IPS DF 6.9 (cell line): ENCODE results near the gene SMG9.
"Not testable (repeated sequence)": the region's sequence is repeated elsewhere in the genome, so short reads cannot be mapped to it uniquely, and the experiment has no call there.

Source experiments
- DNase-seq: peaks from one replicate; pipeline ENCODE4 v3.0.0-alpha.2; 2013; ENCODE audit warnings: low read depth, low spot score
- H3K27ac ChIP-seq: one replicate; pipeline ENCODE4 v1.5.1; 2013; ENCODE audit warnings: low read length, control low read depth
- H3K27me3 ChIP-seq: 2 replicates; pipeline ENCODE4 v1.6.1; 2013; ENCODE audit warnings: mild to moderate bottlenecking, low read length; ENCODE audit not compliant: control insufficient read depth, insufficient read depth
- H3K36me3 ChIP-seq: 2 replicates; pipeline ENCODE4 v1.6.1; 2013; ENCODE audit warnings: low read length; ENCODE audit not compliant: control insufficient read depth, insufficient read depth
- H3K4me1 ChIP-seq: 2 replicates; pipeline ENCODE4 v1.6.1; 2013; ENCODE audit warnings: low read length; ENCODE audit not compliant: control insufficient read depth, insufficient read depth
- H3K4me3 ChIP-seq: 2 replicates; pipeline ENCODE4 v1.5.1; 2013; ENCODE audit warnings: mild to moderate bottlenecking, low read length
- H3K9me3 ChIP-seq: 2 replicates; pipeline ENCODE4 v1.6.1; 2013; ENCODE audit warnings: low read length, inconsistent platforms; ENCODE audit not compliant: control insufficient read depth, insufficient read depth
- WGBS: extraction: QIAGEN DNeasy Blood & Tissue Kit; methylation state at CpG from one replicate; pipeline ENCODE4 v1.1.7; 2013; ENCODE audit warnings: mixed read lengths, missing lambda C conversion rate; ENCODE audit not compliant: insufficient read length, insufficient coverage; 5-methylcytosine and 5-hydroxymethylcytosine counted together

The SMG9 gene

DNA sequence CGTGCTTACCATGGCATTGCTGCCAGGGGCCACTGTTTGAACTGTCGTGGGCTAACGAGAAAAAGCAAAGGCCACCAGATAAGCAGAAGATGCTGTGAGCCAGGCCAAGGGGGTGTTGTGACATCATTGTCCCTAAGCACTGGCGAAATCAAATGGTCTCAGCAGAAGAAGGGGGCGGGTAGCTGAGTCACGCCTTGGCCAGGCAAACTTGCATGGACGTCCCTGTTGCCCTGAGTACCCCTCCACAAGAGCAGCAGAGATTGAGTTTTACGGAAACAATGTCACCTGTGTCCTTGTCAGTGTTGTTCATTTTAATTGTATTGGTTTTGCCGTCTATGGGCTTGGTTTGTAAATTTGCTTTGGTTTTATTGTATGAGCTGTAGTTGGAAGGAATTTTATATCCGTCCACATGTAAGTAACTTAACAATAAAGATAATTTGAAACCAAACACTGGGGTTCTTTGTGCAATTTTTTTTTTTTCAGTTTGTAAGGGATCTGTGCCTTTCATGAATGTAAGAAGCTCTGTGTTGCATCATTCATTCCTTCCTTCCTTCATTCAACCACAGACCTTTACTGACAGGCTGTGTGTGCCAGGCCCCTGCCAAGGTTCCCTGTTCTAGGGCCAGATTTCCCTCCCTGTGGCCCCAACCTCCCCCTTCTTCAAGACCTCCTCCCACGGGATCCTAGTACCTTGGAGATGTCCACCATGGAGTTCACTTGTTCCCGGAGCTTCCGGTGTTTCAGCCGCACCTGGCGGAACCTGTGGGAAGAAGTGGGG is 13.7 kb upstream of the SMG9 start:
- Histone ChIP-seq H3K27ac (no peak overlapping the region), H3K36me3 (no peaks in the 10 kb centered on the region), H3K9me3 (no peaks in the 10 kb centered on the region), H3K4me3 (no peak overlapping the region), H3K27me3 (peaks cover 7% of the 10 kb centered on the region; the same call in 1 of the 2 replicates), H3K4me1 (no peaks in the 10 kb centered on the region; the same call in 1 of the 2 replicates)
- no CpG with 5 or more reads among the region's 15 CpGs for WGBS
- DNase-seq: no peak

- Histone ChIP-seq H3K4me3 (no peak overlapping the region), H3K27ac (no peak overlapping the region), H3K4me1 (no peaks in the 10 kb centered on the region; the same call in 1 of the 2 replicates), H3K36me3 (no peaks in the 10 kb centered on the region), H3K27me3 (peaks cover under 1% of the 10 kb centered on the region; the same call in 1 of the 2 replicates), H3K9me3 (no peaks in the 10 kb centered on the region)
- DNase-seq: no peak
- WGBS: no CpG with 5 or more reads among the region's 1 CpG
Observed at GRCh38 chr19:43767818-43768217, 13.1 kb upstream of the SMG9 start.

DNA sequence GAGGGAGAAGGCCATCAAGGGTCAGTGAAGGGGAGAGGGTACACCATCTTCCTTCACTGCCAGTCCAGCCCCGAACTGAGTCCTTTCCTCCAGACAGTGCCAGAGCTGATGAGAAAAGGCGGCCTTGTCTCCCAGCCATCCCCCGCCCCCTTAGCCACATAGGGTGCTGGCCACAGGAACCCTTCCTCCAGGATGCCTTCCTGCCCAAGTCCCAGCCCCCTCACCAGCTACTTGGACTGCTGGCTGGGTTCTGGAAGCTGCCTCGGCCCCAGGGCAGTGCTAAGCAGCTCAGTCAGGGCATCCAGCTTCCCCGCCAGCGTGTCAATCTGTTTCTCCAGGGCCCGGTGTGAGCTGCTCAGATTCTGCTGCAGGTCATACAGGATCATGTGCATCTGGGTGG is 12.6 kb upstream of the SMG9 start:
- no peaks in the 10 kb centered on the region for H3K27me3 ChIP-seq
- no peaks in the 10 kb centered on the region for H3K9me3 ChIP-seq
- H3K4me3 ChIP-seq: no peak overlapping the region
- WGBS: no CpG with 5 or more reads among the region's 7 CpGs
- H3K36me3 ChIP-seq: no peaks in the 10 kb centered on the region
- no peak for DNase-seq
- no peak overlapping the region for H3K27ac ChIP-seq
- no peaks in the 10 kb centered on the region; the same call in 1 of the 2 replicates for H3K4me1 ChIP-seq

GRCh38 chr19:43766755-43767043 is 11.9 kb upstream of the SMG9 start:
- WGBS: no CpG with 5 or more reads among the region's 4 CpGs
- H3K9me3 ChIP-seq: no peaks in the 10 kb centered on the region
- H3K4me3 ChIP-seq: no peak overlapping the region
- no peaks in the 10 kb centered on the region; the same call in 1 of the 2 replicates for H3K4me1 ChIP-seq
- DNase-seq: no peak
- no peaks in the 10 kb centered on the region for H3K27me3 ChIP-seq
- no peaks in the 10 kb centered on the region for H3K36me3 ChIP-seq
- H3K27ac ChIP-seq: no peak overlapping the region

DNA sequence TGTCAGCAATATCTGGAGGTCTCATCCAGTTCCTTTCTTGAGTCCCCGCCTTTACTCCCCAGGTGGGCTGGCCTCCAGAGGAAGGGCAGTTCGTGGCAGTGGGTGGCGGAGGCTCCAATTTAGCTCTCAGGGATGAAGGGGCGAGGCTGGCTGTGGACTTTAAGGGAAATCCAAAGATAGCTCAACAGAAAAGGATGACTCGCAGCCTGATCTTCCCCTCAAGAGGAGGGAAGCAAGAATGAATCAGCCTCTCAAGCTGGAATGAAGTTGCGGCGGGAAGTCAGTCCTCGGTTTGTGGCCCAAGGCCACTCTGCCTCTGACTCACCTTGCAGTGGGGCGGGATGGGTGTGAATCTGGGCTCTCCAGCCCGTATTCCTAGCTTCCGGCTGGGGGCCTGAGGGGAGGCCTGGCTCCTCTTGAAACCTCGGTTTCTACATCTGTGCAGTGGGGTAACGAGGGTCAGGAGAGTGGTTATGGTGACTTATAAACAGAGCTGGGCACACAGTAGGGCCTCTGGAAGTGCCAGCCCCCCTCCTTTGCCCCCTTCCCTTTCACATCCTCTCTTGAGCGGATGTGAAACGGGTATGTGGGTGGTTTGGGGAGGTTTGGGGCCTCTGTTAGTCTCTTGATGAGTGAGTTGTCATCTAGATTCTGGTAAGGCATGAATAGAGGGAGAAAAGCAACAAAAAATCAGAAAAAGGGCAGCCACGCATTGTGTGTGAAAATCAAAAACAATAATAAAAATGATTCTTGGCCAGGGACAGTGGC is 10.5 kb upstream of the SMG9 start:
- no peaks in the 10 kb centered on the region for H3K27me3 ChIP-seq
- H3K4me3 ChIP-seq: no peak overlapping the region
- no peaks in the 10 kb centered on the region for H3K36me3 ChIP-seq
- no CpG with 5 or more reads among the region's 16 CpGs for WGBS
- H3K9me3 ChIP-seq: no peaks in the 10 kb centered on the region
- DNase-seq: no peak
- H3K4me1 ChIP-seq: no peaks in the 10 kb centered on the region; the same call in 1 of the 2 replicates
- no peak overlapping the region for H3K27ac ChIP-seq

- not testable (repeated sequence) for H3K4me1 ChIP-seq, H3K27me3 ChIP-seq, H3K36me3 ChIP-seq, H3K9me3 ChIP-seq, DNase-seq, H3K27ac ChIP-seq, H3K4me3 ChIP-seq
- whole genome bisulfite sequencing: no CpG with 5 or more reads among the region's 8 CpGs
Observed at GRCh38 chr19:43764684-43765083, 9.9 kb upstream of the SMG9 start.

DNA sequence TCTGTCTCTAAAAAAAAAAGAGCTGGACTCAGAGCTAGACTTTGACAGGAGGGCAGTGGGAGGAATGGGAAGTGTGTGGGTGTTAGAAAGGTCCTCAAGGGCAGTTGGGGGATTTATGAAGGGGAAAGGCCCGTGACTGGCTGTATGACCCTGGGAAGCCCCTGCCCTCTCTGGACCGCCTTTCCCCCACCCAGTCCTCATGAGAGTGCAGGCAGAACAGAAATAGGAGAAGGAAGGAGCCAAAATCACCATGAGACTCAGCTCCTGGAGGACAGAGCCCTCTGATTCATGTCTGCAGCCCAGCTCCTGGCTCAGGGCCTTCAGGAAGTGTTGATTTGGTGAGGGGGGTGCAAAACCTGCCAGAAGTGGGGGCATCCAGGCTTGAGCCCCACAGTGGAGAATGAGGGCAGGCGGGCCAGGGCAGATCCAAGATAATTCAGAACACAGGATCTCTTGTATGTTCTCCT is 8.7 kb upstream of the SMG9 start:
- no peak for DNase-seq
- H3K9me3 ChIP-seq: no peaks in the 10 kb centered on the region
- H3K4me1 ChIP-seq: no peaks in the 10 kb centered on the region; the same call in 1 of the 2 replicates
- WGBS: no CpG with 5 or more reads among the region's 3 CpGs
- no peaks in the 10 kb centered on the region for H3K27me3 ChIP-seq
- H3K27ac ChIP-seq: no peak overlapping the region
- H3K4me3 ChIP-seq: no peak overlapping the region
- H3K36me3 ChIP-seq: no peaks in the 10 kb centered on the region

- WGBS: no CpG with 5 or more reads among the region's 3 CpGs
- Histone ChIP-seq H3K27me3 (no peaks in the 10 kb centered on the region), H3K4me1 (no peaks in the 10 kb centered on the region; the same call in 1 of the 2 replicates), H3K9me3 (no peaks in the 10 kb centered on the region), H3K36me3 (no peaks in the 10 kb centered on the region), H3K27ac (no peak overlapping the region), H3K4me3 (no peak overlapping the region)
- no peak for DNase-seq
Observed at GRCh38 chr19:43762814-43763213, 8.1 kb upstream of the SMG9 start.

GRCh38 chr19:43760941-43761340 is 6.2 kb upstream of the SMG9 start:
- Histone ChIP-seq H3K9me3 (no peaks in the 10 kb centered on the region), H3K4me3 (no peak overlapping the region), H3K36me3 (no peaks in the 10 kb centered on the region), H3K4me1 (no peaks in the 10 kb centered on the region; the same call in 1 of the 2 replicates), H3K27ac (no peak overlapping the region), H3K27me3 (no peaks in the 10 kb centered on the region)
- no CpG with 5 or more reads among the region's 4 CpGs for WGBS
- no peak for DNase-seq

DNA sequence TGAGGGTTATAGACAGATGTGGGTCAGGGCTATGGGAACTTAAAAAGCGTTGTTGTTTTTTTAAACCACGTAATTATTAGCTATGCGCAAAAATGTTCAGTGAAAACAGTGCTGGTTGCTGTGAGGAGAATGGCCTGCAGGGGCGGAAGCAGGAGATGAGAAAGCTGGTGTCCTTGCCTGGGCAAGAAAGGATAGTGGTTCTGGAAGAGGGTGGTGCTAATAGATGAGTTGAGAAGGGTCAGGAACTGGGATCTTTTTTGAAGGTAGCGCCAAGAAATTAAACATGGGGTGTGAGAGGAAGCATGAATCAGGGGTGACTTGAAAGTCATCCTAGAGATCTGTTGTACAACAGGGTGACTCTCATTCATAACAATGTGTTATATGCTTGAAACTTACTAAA is 4.8 kb upstream of the SMG9 start:
- H3K27ac ChIP-seq: no peak overlapping the region
- H3K4me3 ChIP-seq: no peak overlapping the region
- H3K9me3 ChIP-seq: no peaks in the 10 kb centered on the region
- H3K27me3 ChIP-seq: no peaks in the 10 kb centered on the region
- H3K4me1 ChIP-seq: no peaks in the 10 kb centered on the region
- DNase-seq: no peak
- WGBS: no CpG with 5 or more reads among the region's 5 CpGs
- H3K36me3 ChIP-seq: no peaks in the 10 kb centered on the region
